ENCODE results near the gene ZBTB20.

Gene ZBTB20

DNA sequence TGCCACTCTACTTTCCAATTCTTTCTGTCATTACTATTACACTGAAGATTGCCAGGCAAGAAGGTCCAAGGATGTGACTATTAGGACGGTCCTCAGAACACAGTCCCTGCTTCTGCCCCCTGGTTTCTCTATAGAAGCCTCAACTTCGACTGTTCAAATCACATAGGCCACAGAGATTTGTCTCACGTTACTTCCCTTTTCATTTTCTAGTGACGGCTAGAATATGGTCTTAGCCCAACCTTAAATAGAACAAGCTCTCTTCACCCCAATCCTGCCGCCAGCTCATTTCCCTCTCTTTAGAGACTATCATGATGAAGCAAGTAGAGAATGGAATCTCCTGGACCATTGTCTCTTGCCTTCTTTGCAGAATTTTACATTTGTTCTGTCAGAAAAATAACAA, 768.3 kb downstream of the ZBTB20 start:
- no peaks in the 10 kb centered on the region for H3K36me3 ChIP-seq (ENCODE audit: control insufficient read depth, insufficient read depth, low read length)
- peaks cover 9% of the 10 kb centered on the region for H3K4me1 ChIP-seq (ENCODE audit: control insufficient read depth, insufficient read depth, low read length)
- no peak overlapping the region for H3K4me3 ChIP-seq (ENCODE audit: low read depth, low read length)
- H3K9ac ChIP-seq (ENCODE audit: low read depth, low read length): no peak overlapping the region
- no peaks in the 10 kb centered on the region for H3K27me3 ChIP-seq (ENCODE audit: control insufficient read depth, insufficient read depth, low read length)
- H3K9me3 ChIP-seq (ENCODE audit: control insufficient read depth, insufficient read depth, low read length): no peaks in the 10 kb centered on the region

DNA sequence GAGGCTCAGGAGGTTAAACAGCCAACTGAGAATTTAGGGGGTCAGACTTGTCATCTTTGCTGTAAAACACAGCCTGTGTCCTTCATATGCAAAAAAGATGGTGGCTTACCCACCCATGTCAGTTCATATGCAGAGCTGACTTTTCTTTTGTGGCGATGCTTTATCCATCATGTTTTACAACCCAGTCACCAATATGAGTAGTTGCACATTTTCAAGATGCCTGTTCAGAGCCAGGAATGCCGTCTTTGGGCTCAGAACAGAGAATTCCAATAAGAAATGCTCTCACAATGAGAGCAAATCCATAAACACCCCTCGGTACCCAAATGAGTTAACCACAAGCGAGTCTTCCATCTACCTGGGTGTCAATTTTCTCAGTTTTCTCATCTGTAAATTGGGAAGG, 769.7 kb downstream of the ZBTB20 start:
- no peak overlapping the region for H3K9ac ChIP-seq (ENCODE audit: low read depth, low read length)
- no peaks in the 10 kb centered on the region for H3K27me3 ChIP-seq (ENCODE audit: control insufficient read depth, insufficient read depth, low read length)
- H3K36me3 ChIP-seq (ENCODE audit: control insufficient read depth, insufficient read depth, low read length): no peaks in the 10 kb centered on the region
- H3K4me3 ChIP-seq (ENCODE audit: low read depth, low read length): no peak overlapping the region
- H3K9me3 ChIP-seq (ENCODE audit: control insufficient read depth, insufficient read depth, low read length): no peaks in the 10 kb centered on the region
- peaks cover 9% of the 10 kb centered on the region for H3K4me1 ChIP-seq (ENCODE audit: control insufficient read depth, insufficient read depth, low read length)

DNA sequence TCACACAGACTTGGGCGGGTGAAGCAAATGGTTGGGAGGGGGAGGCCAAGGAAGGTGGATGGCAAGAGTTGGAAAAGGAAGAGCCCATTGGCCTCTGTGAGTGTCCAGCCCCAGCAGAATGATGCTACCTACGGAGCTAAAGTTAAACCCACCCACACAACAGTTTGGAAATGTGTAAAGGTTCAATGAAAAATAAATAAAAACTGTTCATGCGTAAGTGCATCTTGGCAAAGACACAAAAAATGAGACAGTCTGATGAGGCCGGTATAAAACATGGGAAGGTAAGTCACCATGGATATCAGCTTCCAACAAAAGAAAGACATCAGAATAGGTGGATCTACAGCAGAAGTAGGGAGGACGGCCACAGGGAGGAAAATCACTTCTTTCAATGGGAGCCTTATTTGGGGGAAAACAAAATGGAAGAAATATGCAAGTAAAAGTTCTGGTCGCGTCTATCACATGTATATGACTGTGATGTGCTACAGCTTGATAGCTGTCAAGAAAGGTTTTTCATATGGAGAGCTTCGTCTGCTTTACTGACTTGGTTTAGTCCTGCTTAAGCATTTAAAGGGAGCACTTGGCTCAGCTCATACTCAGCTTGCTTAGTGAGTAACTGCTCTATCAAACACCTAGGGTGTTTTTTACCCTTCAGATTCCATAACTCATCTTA, 770.4 kb downstream of the ZBTB20 start:
- Histone ChIP-seq H3K27me3 (ENCODE audit: control insufficient read depth, insufficient read depth, low read length) (no peaks in the 10 kb centered on the region), H3K36me3 (ENCODE audit: control insufficient read depth, insufficient read depth, low read length) (no peaks in the 10 kb centered on the region), H3K4me3 (ENCODE audit: low read depth, low read length) (no peak overlapping the region), H3K9me3 (ENCODE audit: control insufficient read depth, insufficient read depth, low read length) (no peaks in the 10 kb centered on the region), H3K9ac (ENCODE audit: low read depth, low read length) (no peak overlapping the region), H3K4me1 (ENCODE audit: control insufficient read depth, insufficient read depth, low read length) (peaks cover 9% of the 10 kb centered on the region)

DNA sequence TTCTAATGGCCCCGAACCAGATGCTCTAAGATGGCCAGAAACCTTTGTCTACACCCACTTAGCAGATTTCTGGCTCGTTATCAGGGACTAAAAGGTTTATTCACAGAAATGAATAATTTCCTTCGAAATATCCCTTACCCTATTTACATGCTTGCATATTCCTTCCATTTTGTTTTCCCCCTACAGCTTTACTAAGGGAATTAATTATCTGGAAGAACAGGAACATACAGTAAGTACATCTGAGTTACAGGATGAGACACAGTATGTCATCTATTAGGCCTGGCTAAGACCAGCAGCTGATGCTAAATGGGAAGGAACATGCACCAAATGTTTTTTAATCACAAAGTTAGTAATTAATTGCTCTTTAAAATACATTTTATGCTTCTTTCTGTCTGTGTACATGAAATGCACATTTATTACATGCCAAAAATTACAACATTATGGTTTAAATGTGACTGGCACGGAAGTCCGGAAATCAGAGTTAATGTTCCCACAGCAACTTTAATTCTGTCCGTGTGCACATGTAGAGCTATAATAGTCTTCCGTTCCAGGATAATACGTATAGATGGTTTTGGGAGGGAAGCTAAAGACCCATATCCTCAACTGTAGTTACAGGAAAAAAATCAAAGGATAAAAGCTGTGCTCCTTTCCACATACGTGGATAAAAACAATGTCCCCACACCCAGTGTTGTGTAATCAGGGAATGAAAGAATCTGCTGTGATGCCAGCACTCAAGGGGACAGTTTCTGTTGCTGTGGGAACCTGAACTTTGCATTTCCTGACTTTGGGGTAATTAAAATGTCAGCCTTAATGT, 771.3 kb downstream of the ZBTB20 start:
- no peak overlapping the region for H3K9ac ChIP-seq (ENCODE audit: low read depth, low read length)
- H3K4me1 ChIP-seq (ENCODE audit: control insufficient read depth, insufficient read depth, low read length): peaks cover 9% of the 10 kb centered on the region
- no peaks in the 10 kb centered on the region for H3K36me3 ChIP-seq (ENCODE audit: control insufficient read depth, insufficient read depth, low read length)
- no peak overlapping the region for H3K4me3 ChIP-seq (ENCODE audit: low read depth, low read length)
- no peaks in the 10 kb centered on the region for H3K27me3 ChIP-seq (ENCODE audit: control insufficient read depth, insufficient read depth, low read length)
- no peaks in the 10 kb centered on the region for H3K9me3 ChIP-seq (ENCODE audit: control insufficient read depth, insufficient read depth, low read length)

DNA sequence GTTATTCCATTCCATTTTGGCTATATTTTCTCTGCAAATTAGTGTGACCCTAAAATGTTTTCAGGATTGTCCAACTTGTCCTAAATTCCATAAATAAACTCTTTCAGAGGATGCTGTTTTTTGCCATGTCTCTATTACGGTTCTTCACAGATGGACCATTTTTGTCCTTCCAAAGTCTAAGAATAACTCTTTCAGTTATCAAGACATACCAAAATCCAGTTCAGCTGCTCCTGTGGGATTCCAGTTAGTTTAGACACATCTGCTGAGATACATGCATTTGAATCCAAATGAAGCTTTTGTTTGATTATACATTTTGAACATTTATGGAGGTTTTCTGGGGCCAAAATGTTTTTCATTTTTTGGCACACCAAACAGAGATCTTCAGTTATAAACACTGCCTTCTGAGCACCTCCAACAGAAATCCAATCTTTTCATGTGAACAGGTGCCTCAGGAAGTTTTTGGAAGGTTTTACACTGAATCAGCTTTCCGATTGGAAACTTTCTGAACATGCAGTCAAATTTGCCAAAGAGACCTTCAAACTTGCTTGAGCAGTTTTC, 772.6 kb downstream of the ZBTB20 start:
- H3K36me3 ChIP-seq (ENCODE audit: control insufficient read depth, insufficient read depth, low read length): no peaks in the 10 kb centered on the region
- no peak overlapping the region for H3K4me3 ChIP-seq (ENCODE audit: low read depth, low read length)

DNA sequence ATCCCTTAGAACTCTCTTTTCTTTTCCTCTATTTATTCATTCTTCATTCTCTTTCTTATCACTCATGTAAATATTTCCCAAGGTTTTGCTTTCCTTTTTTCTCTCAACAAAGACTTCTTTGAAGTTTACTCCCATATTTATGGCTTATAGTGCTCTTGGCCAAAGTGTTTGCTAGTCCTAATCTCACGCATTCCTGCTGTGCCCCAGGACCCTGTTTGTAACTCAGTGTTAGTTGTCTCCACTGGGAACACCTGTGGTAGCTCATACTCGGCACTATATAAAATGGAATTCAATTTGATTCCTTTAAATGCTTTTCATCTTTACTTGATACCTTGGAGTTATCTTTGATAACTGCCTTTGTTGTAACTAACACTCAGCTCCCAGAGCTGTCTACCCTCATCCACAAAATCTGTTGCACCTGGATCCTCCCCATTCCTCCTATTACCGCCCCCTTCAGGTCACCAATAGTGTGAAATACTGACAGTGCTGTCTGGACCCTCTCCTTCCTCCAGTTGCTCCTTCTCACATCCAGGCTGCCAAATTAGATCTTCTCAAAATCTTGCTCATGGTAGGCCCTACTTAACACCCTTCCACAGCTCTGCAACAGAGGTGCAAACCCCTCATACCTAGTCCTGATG, 776.4 kb downstream of the ZBTB20 start:
- no peaks in the 10 kb centered on the region for H3K36me3 ChIP-seq (ENCODE audit: control insufficient read depth, insufficient read depth, low read length)
- H3K27me3 ChIP-seq (ENCODE audit: control insufficient read depth, insufficient read depth, low read length): no peaks in the 10 kb centered on the region
- no peaks in the 10 kb centered on the region for H3K9me3 ChIP-seq (ENCODE audit: control insufficient read depth, insufficient read depth, low read length)
- no peaks in the 10 kb centered on the region for H3K4me1 ChIP-seq (ENCODE audit: control insufficient read depth, insufficient read depth, low read length)
- no peak overlapping the region for H3K9ac ChIP-seq (ENCODE audit: low read depth, low read length)
- H3K4me3 ChIP-seq (ENCODE audit: low read depth, low read length): no peak overlapping the region

More for the DNA sequence above, 772.6 kb downstream of the ZBTB20 start:
- no peaks in the 10 kb centered on the region for H3K9me3 ChIP-seq (ENCODE audit: control insufficient read depth, insufficient read depth, low read length)
- no peaks in the 10 kb centered on the region for H3K27me3 ChIP-seq (ENCODE audit: control insufficient read depth, insufficient read depth, low read length)
- no peak overlapping the region for H3K9ac ChIP-seq (ENCODE audit: low read depth, low read length)
- peaks cover 9% of the 10 kb centered on the region for H3K4me1 ChIP-seq (ENCODE audit: control insufficient read depth, insufficient read depth, low read length)

DNA sequence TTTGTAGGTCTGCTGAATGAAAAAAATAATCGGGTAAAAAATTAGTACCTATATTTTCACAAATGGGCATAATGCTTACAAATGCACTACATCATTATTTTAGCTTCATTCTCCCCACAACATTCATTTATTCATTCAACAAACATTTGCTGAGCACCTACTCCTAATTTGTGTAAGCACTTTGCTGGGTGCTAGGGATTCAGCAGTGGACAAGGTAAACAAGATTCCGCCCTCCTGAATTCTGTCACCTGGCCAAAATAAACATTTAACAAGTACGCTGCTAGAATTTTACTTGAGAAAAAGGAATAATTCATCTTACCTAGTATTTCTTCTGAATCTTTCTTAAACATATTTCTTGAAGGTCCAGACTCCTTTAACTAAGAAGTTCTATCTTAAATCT, 781.2 kb downstream of the ZBTB20 start:
- Histone ChIP-seq H3K4me3 (ENCODE audit: low read depth, low read length) (no peak overlapping the region), H3K27me3 (ENCODE audit: control insufficient read depth, insufficient read depth, low read length) (no peaks in the 10 kb centered on the region), H3K36me3 (ENCODE audit: control insufficient read depth, insufficient read depth, low read length) (no peaks in the 10 kb centered on the region), H3K9ac (ENCODE audit: low read depth, low read length) (no peak overlapping the region), H3K4me1 (ENCODE audit: control insufficient read depth, insufficient read depth, low read length) (no peaks in the 10 kb centered on the region), H3K9me3 (ENCODE audit: control insufficient read depth, insufficient read depth, low read length) (no peaks in the 10 kb centered on the region)

DNA sequence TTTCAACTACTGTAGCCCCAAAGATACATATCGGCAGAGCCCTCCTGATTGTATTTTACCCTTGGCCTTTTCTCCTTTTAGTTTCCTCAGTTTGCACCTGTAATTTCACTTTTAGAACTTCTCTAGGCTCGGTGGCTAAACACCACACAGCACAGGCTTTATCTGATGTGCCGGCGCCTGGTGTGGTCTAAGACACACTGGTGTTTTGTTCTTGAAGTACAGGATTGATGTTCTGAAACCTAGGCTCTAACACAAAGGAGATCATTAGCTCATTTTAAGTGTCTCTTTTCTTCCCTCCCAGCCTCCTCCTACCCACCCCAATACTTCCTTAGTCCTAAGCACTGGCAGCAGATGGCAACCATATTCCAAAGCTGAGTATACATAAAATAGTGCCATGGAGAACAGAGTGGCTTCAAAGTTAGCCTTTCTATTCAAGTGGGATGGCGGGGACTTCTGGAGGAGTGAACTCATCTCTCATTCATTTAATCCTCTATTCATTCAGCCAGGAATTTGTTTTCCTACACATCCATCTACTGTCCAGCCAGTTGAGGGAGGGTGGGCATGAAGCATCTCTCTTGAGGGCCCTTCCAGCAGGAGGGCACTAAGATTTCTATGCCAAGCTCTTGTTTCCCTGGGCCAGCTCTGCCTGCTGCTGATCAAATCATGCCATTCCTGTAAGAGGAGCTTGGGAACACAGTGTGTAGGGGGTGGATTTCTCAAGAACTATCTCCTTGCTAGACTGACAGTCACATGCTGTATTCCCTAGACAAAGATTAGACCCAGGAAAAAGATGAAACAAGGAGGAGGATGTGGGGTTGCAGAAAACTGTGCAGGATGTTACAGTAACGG, 782.1 kb downstream of the ZBTB20 start:
- Histone ChIP-seq H3K4me3 (ENCODE audit: low read depth, low read length) (no peak overlapping the region), H3K4me1 (ENCODE audit: control insufficient read depth, insufficient read depth, low read length) (no peaks in the 10 kb centered on the region), H3K9me3 (ENCODE audit: control insufficient read depth, insufficient read depth, low read length) (no peaks in the 10 kb centered on the region), H3K27me3 (ENCODE audit: control insufficient read depth, insufficient read depth, low read length) (no peaks in the 10 kb centered on the region), H3K9ac (ENCODE audit: low read depth, low read length) (no peak overlapping the region), H3K36me3 (ENCODE audit: control insufficient read depth, insufficient read depth, low read length) (no peaks in the 10 kb centered on the region)

DNA sequence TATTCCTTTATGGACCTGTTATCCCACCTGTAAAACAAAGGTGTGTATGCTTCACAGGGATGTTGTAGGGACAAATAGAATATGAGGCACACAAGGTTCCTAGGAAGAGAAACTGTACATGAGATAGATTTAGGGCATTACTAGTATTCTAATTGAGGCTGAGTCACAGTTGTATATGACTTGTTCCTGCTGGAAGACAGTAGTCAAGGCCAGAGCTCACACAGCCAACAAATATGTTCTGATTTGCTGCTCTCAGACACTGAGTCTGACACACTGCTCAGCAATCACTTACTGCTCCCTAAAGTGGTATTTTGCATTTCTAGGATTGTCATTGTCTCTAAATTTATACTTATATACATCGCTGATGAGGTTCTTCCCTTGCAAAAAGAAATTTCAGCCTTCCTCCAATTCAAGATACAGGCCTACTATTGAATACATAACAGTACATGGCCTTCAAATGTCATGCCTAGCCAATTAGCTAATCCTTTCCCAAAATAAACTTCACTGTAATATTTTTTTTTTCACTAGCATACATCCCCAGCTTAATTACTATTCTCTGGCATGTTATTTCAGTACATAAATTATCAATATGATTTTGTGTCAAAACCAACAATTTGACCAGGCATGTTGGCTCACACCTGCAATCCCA, 783.4 kb downstream of the ZBTB20 start:
- H3K27me3 ChIP-seq (ENCODE audit: control insufficient read depth, insufficient read depth, low read length): no peaks in the 10 kb centered on the region
- no peak overlapping the region for H3K9ac ChIP-seq (ENCODE audit: low read depth, low read length)
- H3K36me3 ChIP-seq (ENCODE audit: control insufficient read depth, insufficient read depth, low read length): no peaks in the 10 kb centered on the region
- no peaks in the 10 kb centered on the region for H3K9me3 ChIP-seq (ENCODE audit: control insufficient read depth, insufficient read depth, low read length)
- H3K4me1 ChIP-seq (ENCODE audit: control insufficient read depth, insufficient read depth, low read length): no peaks in the 10 kb centered on the region
- H3K4me3 ChIP-seq (ENCODE audit: low read depth, low read length): no peak overlapping the region

DNA sequence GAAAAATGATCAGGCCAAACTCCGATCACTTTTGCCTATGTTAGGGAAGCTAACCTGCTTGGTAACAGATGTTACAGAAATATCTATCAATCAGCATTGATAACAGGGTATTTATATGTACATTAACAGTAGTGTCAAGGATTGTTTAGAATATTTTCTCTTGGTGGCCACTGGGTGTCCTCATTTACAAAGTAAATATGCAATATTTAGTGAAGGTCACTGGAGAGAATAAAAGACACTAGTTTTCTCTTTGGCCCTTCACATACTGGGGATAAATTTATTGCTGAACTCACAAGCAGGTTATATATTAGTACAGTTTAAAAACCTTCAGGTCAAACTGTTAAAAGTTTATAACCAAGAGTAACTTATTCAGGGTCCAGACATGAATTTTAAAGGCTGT, 784.3 kb downstream of the ZBTB20 start:
- Histone ChIP-seq H3K9ac (ENCODE audit: low read depth, low read length) (no peak overlapping the region), H3K4me1 (ENCODE audit: control insufficient read depth, insufficient read depth, low read length) (no peaks in the 10 kb centered on the region), H3K4me3 (ENCODE audit: low read depth, low read length) (no peak overlapping the region), H3K9me3 (ENCODE audit: control insufficient read depth, insufficient read depth, low read length) (no peaks in the 10 kb centered on the region), H3K36me3 (ENCODE audit: control insufficient read depth, insufficient read depth, low read length) (no peaks in the 10 kb centered on the region), H3K27me3 (ENCODE audit: control insufficient read depth, insufficient read depth, low read length) (no peaks in the 10 kb centered on the region)

DNA sequence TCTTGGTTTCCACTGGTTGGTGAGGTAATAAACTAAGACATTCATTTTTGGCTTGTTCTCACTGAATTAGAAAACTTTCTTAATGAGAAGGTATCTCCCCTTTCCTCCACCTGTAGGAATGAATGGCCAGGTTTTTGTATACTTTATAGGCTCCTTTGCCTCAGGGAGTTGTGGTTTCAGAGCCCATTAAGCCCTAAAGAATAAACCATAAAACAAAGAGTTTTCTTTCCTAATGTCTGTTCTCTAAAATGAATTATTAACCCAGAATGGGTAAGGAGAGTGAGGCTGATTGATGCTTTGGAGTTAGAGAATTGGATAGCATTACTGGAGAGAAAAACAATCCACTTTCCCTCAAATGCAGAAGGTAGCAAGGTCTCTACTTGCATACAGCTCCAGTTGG, 785.7 kb downstream of the ZBTB20 start:
- Histone ChIP-seq H3K36me3 (ENCODE audit: control insufficient read depth, insufficient read depth, low read length) (no peaks in the 10 kb centered on the region), H3K4me3 (ENCODE audit: low read depth, low read length) (no peak overlapping the region), H3K9ac (ENCODE audit: low read depth, low read length) (no peak overlapping the region), H3K9me3 (ENCODE audit: control insufficient read depth, insufficient read depth, low read length) (no peaks in the 10 kb centered on the region), H3K4me1 (ENCODE audit: control insufficient read depth, insufficient read depth, low read length) (peaks cover 8% of the 10 kb centered on the region), H3K27me3 (ENCODE audit: control insufficient read depth, insufficient read depth, low read length) (no peaks in the 10 kb centered on the region)

All from iPS-15b (cell line).